ENCODE data around the gene PTMA.

PTMA gene

GRCh38 chr2:231679908-231680284 lies 28.4 kb upstream of the PTMA start:
- TF ChIP-seq, protein P1, sequence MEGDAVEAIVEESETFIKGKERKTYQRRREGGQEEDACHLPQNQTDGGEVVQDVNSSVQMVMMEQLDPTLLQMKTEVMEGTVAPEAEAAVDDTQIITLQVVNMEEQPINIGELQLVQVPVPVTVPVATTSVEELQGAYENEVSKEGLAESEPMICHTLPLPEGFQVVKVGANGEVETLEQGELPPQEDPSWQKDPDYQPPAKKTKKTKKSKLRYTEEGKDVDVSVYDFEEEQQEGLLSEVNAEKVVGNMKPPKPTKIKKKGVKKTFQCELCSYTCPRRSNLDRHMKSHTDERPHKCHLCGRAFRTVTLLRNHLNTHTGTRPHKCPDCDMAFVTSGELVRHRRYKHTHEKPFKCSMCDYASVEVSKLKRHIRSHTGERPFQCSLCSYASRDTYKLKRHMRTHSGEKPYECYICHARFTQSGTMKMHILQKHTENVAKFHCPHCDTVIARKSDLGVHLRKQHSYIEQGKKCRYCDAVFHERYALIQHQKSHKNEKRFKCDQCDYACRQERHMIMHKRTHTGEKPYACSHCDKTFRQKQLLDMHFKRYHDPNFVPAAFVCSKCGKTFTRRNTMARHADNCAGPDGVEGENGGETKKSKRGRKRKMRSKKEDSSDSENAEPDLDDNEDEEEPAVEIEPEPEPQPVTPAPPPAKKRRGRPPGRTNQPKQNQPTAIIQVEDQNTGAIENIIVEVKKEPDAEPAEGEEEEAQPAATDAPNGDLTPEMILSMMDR (IDR thresholded peaks at IDR 0.05; ENCODE audit: low read depth, low read length), result no peak
- DNase-seq (ENCODE audit: extremely low read depth, low read depth), result no peak

DNA sequence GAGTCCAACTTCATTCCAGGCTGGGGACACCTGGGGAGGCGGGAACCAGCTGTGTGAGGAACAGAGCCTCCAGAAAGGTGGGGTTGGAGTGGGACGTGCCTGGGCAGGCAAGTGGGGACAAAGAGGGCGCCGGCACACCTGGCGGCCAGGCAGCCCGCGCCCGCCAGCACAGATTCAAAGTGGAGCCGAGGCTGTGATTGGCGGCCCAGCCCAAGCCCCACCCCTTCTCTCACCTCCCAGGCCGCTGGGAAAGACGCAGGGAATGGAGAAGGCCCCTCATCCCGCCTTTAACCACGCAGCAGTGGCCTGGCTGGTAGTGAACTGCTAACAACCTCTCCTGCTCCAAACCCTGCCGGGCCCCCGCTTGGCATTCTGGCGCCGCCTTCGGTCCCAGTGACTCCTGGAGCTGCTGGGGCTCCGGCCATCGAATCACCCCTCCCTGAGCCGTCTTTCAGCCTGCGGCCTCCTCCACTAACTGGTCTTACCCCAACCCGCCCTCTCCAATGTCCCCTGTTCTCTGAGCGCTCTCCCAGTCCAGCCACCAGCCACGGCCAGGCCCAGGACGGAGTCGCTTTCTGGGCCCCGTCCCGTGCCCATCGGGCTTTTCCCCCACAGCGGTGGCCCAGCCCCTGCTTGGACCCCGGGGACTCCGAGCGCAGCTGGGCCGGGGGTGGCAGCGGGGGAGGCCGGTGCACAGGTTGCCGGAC lies 27.9 kb upstream of the PTMA start:
- no peak for DNase-seq (ENCODE audit: extremely low read depth, low read depth)
- TF ChIP-seq, protein P1 (IDR thresholded peaks at IDR 0.05; ENCODE audit: low read depth, low read length), result no peak

DNA sequence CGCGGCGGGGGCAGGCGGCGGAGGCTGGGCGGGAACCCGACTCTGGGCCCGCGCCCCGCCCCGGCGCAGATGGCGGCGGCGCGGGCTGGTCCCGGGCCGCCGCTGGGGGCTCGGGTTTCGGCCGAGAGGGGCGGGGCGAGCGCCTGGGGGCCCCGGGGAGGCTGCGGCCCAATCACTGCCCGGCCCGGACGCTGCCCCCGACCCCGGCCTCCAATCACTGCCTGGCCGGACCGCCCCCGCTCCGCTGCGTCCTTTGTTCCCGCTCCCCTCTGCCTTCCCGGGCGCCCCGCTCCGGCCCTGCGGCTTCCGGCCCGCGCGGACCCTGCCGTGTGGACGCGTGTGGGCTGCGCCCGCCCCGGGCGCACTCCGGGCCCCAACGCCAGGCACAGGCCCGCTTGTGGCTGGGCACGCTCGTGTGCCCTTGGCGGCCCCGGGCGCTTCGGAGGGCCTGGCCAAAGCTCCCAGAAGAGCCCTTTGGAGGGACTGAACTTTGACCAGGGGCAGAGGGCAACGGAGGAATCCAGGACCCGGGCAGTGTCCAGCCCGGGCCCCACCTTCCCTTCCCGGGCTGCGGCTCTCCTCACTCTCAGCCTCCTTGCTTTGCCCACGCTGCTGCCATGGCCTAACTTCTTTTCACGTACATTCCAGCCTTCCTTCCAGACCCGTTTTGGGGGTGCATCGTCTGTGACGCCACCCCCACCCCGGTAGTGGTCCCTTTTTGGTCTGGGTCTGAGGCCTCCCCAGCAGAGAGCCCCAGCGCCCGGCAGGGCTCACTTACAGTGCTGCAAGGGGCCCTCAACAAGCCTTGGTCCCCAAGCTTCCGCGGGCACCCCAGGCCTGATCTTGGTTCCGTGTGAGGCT lies 27.1 kb upstream of the PTMA start:
- DNase-seq (ENCODE audit: extremely low read depth, low read depth), result peak; percentile 66
- TF ChIP-seq, protein P1 (IDR thresholded peaks at IDR 0.05; ENCODE audit: low read depth, low read length), result no peak

- TF ChIP-seq, protein P1 (IDR thresholded peaks at IDR 0.05; ENCODE audit: low read depth, low read length), result no peak
- DNase-seq (ENCODE audit: extremely low read depth, low read depth), result no peak
These were observed 25.6 kb upstream of the PTMA start for GRCh38 chr2:231682603-231683291.

DNA sequence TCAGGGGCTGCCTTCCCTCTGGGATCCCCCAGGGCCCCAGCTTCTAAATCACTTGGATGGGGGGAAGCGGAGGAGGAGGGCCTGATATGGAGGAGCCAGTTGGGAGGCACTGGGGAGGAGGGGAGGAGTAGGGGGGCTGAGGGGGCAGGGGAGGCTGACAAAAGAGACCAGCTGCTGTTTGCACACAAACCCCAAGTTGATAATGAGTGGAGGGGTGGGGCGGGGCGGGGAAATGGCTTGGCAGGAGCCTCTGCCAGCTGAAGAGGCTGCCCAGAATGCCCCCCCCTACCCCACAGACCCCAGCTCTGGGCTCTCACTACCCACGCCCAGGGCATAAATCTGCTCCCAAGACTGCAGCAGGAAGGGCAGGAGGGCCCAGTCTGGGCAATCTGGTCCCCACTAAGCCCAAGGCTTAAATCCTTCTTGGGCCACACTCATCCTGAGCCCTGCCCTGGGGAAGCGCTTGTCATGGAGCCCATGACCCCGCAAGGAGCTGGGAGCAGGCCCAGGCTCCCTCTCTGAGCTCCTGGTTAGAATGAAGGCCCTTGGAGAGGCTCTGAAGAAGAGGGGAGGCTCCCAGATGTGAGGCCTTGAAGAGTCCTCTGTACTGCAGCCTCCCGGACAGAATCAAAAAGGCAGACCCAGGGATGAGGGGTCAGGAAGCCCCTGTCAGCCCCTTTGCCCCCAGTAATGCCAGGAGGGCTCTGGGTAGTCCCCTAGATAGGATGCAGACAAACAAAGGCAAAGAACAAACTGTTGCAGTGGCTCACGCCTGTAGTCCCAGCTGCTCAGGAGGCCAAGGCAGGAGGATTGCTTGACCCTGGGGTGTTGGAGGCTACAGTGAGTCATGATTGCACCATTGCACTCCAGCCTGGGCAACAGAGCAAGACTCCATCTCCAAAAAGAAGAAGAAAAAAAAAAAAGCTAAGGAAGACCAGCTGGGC lies 24.8 kb upstream of the PTMA start:
- no peak for DNase-seq (ENCODE audit: extremely low read depth, low read depth)

More for the DNA sequence above, 24.8 kb upstream of the PTMA start:
- TF ChIP-seq, protein P1 (IDR thresholded peaks at IDR 0.05; ENCODE audit: low read depth, low read length), result no peak
